Measurements from ENCODE around the gene ADGRG6.

Gene ADGRG6

GRCh38 chr6:142260748-142261147 is 41.1 kb upstream of the ADGRG6 start:
- Histone ChIP-seq H3K36me3 (ENCODE audit: control insufficient read depth in 2 of 2, insufficient read depth in 1 of 2, low read length in 2 of 2) (no peaks in the 10 kb centered on the region), H3K27ac (ENCODE audit: extremely low read depth, low read depth, low read length) (no peak overlapping the region), H3K4me3 (ENCODE audit: low read depth, low read length) (no peak overlapping the region), H3K4me1 (ENCODE audit: control insufficient read depth, insufficient read depth, low read length) (no peaks in the 10 kb centered on the region), H3K9me3 (ENCODE audit: control insufficient read depth, insufficient read depth, low read depth, low read length) (no peaks in the 10 kb centered on the region)
- POLR2A ChIA-PET = no interaction called here
- CTCF ChIA-PET = no interaction called here
- no peak for TF ChIP-seq GFI1B (tag by site-specific recombination; IDR thresholded peaks at IDR 0.05)
- no peak for TF ChIP-seq ZBTB49 (tag by site-specific recombination; IDR thresholded peaks at IDR 0.05; ENCODE audit: low read depth)
- no peak for TF ChIP-seq ZFHX2 (tag by site-specific recombination; conservative IDR thresholded peaks at IDR 0.05)
- no peak for TF ChIP-seq ZFP37 (tag by site-specific recombination; IDR thresholded peaks at IDR 0.05)
- no peak for TF ChIP-seq HIC1 (tag by site-specific recombination; IDR thresholded peaks at IDR 0.05)
- TF ChIP-seq PRDM1 (tag by site-specific recombination; IDR thresholded peaks at IDR 0.05) = no peak

- no peak overlapping the region for H3K27ac ChIP-seq (ENCODE audit: extremely low read depth, low read depth, low read length)
- POLR2A ChIA-PET = no interaction called here
- no peak overlapping the region for H3K4me3 ChIP-seq (ENCODE audit: low read depth, low read length)
Measured at GRCh38 chr6:142262231-142262630, 39.6 kb upstream of the ADGRG6 start.

More at GRCh38 chr6:142262231-142262630, 39.6 kb upstream of the ADGRG6 start:
- no peaks in the 10 kb centered on the region for H3K4me1 ChIP-seq (ENCODE audit: control insufficient read depth, insufficient read depth, low read length)
- CTCF ChIA-PET = no interaction called here
- no peaks in the 10 kb centered on the region for H3K9me3 ChIP-seq (ENCODE audit: control insufficient read depth, insufficient read depth, low read depth, low read length)
- H3K36me3 ChIP-seq (ENCODE audit: control insufficient read depth in 2 of 2, insufficient read depth in 1 of 2, low read length in 2 of 2) = no peaks in the 10 kb centered on the region
- no peak for TF ChIP-seq ZNF639 (tag by site-specific recombination; IDR thresholded peaks at IDR 0.05)
- no peak for TF ChIP-seq BCL6B (tag by site-specific recombination; IDR thresholded peaks at IDR 0.05)
- TF ChIP-seq ZNF670 (tag by site-specific recombination; IDR thresholded peaks at IDR 0.05; ENCODE audit: low read depth) = no peak
- no peak for TF ChIP-seq ZNF19 (tag by site-specific recombination; IDR thresholded peaks at IDR 0.05; ENCODE audit: low read depth)
- TF ChIP-seq ZNF398 (tag by site-specific recombination; IDR thresholded peaks at IDR 0.05) = no peak
- TF ChIP-seq ZNF362 (tag by site-specific recombination; IDR thresholded peaks at IDR 0.05) = no peak
- no peak for TF ChIP-seq ZNF654 (tag by site-specific recombination; IDR thresholded peaks at IDR 0.05; ENCODE audit: low read depth)
- TF ChIP-seq ZNF133 (tag by site-specific recombination; IDR thresholded peaks at IDR 0.05) = no peak
- no peak for TF ChIP-seq ZNF221 (tag by site-specific recombination; IDR thresholded peaks at IDR 0.05; ENCODE audit: borderline replicate concordance)
- TF ChIP-seq WT1 (tag by site-specific recombination; IDR thresholded peaks at IDR 0.05) = no peak
- TF ChIP-seq ZNF610 (tag by site-specific recombination; IDR thresholded peaks at IDR 0.05; ENCODE audit: borderline replicate concordance) = no peak
- TF ChIP-seq ZNF791 (tag by site-specific recombination; IDR thresholded peaks at IDR 0.05) = no peak
- TF ChIP-seq ZNF335 (tag by site-specific recombination; conservative IDR thresholded peaks at IDR 0.05) = no peak
